ENCODE measurements around the gene UGT8.
"Not testable (repeated sequence)": the region's sequence is repeated elsewhere in the genome, so short reads cannot be mapped to it uniquely, and the experiment has no call there.

The UGT8 gene

DNA sequence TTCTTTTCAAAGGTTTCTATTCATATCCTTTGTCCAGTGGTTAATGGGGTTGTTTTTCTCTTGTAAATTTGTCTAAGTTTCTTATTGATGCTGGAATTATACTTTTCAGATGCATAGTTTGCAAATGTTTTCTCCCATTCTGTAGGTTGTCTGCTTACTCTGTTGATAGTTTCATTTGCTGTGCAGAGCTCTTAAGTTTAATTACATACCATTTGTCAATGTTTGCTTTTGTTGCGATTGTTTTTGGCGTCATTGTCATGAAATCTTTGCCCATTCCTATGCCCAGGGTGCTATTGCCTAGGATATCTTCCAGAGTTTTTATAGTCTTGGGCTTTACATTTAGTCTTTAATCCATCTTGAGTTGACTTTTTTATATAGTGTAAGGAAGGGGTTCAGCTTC is 21.2 kb upstream of the UGT8 start:
- no peak for DNase-seq (ENCODE audit: extremely low read depth, low read depth)
- TF ChIP-seq CTCF (IDR thresholded peaks at IDR 0.05; ENCODE audit: low read depth, low read length), result no peak

- TF ChIP-seq CTCF (IDR thresholded peaks at IDR 0.05; ENCODE audit: low read depth, low read length), result no peak
- no peak for DNase-seq (ENCODE audit: extremely low read depth, low read depth)
These were observed 16.0 kb upstream of the UGT8 start for GRCh38 chr4:114582621-114583020.

- DNase-seq (ENCODE audit: extremely low read depth, low read depth), result no peak
- no peak for TF ChIP-seq CTCF (IDR thresholded peaks at IDR 0.05; ENCODE audit: low read depth, low read length)
These were observed 10.3 kb upstream of the UGT8 start for GRCh38 chr4:114588305-114588704.

DNA sequence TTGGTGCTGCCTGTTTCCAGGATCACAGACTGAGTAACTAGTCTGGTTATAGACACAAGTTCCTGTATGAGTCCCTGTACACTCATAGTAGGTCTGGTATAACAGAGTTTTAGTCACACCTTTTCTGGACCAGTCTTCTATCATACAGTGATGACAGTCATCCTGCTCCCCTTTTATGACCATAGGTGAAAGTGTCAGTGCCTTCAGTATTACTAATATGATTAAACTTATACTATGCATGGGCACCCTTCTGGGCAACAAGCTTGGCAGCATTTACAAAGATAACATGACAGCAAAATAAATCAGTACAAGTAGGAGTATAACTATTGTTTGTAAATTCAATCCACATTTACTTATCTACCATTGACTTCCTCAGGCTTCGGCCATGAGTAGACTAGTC is 8.2 kb upstream of the UGT8 start:
- DNase-seq (ENCODE audit: extremely low read depth, low read depth), result not testable (repeated sequence)

DNA sequence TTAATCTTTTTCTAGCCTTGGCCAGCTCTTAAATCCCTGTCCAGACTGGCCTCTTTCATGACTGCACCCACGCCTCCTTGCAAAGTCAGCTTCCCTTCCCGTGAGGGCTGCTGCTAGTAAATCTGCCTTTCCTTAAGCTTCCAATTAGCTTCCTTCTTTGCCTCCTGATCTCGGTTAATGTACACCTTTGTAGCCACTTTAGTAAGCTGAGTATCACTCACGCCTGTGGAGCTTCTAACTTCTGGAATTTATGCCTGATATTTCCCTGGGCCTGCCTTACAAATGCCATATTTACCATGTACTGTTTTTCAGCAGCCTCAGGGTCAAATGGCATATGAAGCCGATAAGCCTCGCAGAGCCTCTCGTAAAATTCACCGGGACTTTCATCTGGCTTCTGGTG is 5.1 kb upstream of the UGT8 start:
- DNase-seq (ENCODE audit: extremely low read depth, low read depth), result no peak
- TF ChIP-seq CTCF (IDR thresholded peaks at IDR 0.05; ENCODE audit: low read depth, low read length), result no peak

- DNase-seq (ENCODE audit: extremely low read depth, low read depth), result no peak
- TF ChIP-seq CTCF (IDR thresholded peaks at IDR 0.05; ENCODE audit: low read depth, low read length), result no peak
These were observed 3.4 kb upstream of the UGT8 start for GRCh38 chr4:114595207-114595606.

- no peak for DNase-seq (ENCODE audit: extremely low read depth, low read depth)
- TF ChIP-seq CTCF (IDR thresholded peaks at IDR 0.05; ENCODE audit: low read depth, low read length), result no peak
These were observed 2.7 kb upstream of the UGT8 start for GRCh38 chr4:114595921-114596320.

DNA sequence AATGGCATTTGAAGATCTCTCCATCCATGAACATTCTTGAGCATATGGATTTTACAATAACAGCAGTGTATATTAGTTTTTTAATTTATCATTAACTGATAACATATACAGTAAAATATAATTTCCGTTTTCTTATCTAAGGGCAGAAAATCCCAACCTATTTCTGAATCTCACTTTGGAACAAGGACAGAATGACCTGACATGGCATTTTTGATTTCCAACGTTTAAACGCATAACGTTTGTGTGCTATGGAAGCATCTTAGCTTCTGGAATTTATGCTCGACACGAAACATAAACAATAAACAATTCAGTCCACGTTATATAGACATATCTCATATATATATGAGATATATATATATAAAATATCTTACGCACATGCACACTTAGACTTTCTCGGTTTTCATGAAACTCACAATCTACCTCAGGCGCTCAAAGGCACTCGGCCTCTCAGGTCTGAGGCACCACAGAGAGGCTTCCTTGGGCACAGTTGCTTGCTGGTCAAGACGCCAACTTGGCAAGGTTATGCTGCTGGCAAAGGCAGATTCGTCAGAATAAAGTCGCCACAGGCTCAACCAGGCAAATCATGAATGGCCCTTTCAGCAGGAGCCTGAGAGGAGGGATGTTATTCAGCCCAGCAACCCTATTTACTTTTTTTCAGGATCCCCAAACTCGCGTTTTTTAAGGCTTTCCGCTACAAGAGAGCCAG is 1.0 kb upstream of the UGT8 start:
- DNase-seq (ENCODE audit: extremely low read depth, low read depth), result no peak
- TF ChIP-seq CTCF (IDR thresholded peaks at IDR 0.05; ENCODE audit: low read depth, low read length), result no peak
